HG03439 (cell line): ENCODE data around the gene ANKRD6.
"Not testable (repeated sequence)": the region's sequence is repeated elsewhere in the genome, so short reads cannot be mapped to it uniquely, and the experiment has no call there.

Experiments
- ATAC-seq: cut with Tn5 transposase; IDR thresholded peaks from one replicate; pipeline ENCODE4 v1.9.1; 2021; ENCODE audit warnings: mild to moderate bottlenecking, moderate library complexity; ENCODE audit not compliant: unreplicated experiment

The ANKRD6 gene

GRCh38 chr6:89591745-89592144 is 158.8 kb downstream of the ANKRD6 start:
- no peak for ATAC-seq

- peak; percentile 77 for ATAC-seq
Measured at GRCh38 chr6:89596056-89596455, 163.1 kb downstream of the ANKRD6 start.

- no peak for ATAC-seq
Measured at GRCh38 chr6:89596484-89596883, 163.5 kb downstream of the ANKRD6 start.

- ATAC-seq = no peak
Measured at GRCh38 chr6:89597372-89597771, 164.4 kb downstream of the ANKRD6 start.

- ATAC-seq = no peak
Measured at GRCh38 chr6:89597988-89598387, 165.0 kb downstream of the ANKRD6 start.

- no peak for ATAC-seq
Measured at GRCh38 chr6:89599727-89600126, 166.8 kb downstream of the ANKRD6 start.

GRCh38 chr6:89602166-89602565 is 169.2 kb downstream of the ANKRD6 start:
- ATAC-seq = no peak

GRCh38 chr6:89604653-89605052 is 171.7 kb downstream of the ANKRD6 start:
- no peak for ATAC-seq

- ATAC-seq = no peak
Measured at GRCh38 chr6:89605861-89606260, 172.9 kb downstream of the ANKRD6 start.

GRCh38 chr6:89610149-89610642 is 177.2 kb downstream of the ANKRD6 start:
- ATAC-seq = peak; percentile 61

- no peak for ATAC-seq
Measured at GRCh38 chr6:89611666-89612065, 178.7 kb downstream of the ANKRD6 start.

GRCh38 chr6:89612121-89612520 is 179.2 kb downstream of the ANKRD6 start:
- ATAC-seq = no peak

GRCh38 chr6:89613790-89614189 is 180.8 kb downstream of the ANKRD6 start:
- ATAC-seq = no peak

GRCh38 chr6:89615882-89616281 is 182.9 kb downstream of the ANKRD6 start:
- no peak for ATAC-seq

GRCh38 chr6:89616531-89616930 is 183.6 kb downstream of the ANKRD6 start:
- ATAC-seq = no peak

GRCh38 chr6:89618026-89618425 is 185.1 kb downstream of the ANKRD6 start:
- ATAC-seq = no peak

- no peak for ATAC-seq
Measured at GRCh38 chr6:89619567-89619966, 186.6 kb downstream of the ANKRD6 start.

GRCh38 chr6:89623749-89624148 is 190.8 kb downstream of the ANKRD6 start:
- ATAC-seq = no peak

GRCh38 chr6:89630488-89630887 is 197.5 kb downstream of the ANKRD6 start:
- ATAC-seq = no peak

GRCh38 chr6:89636412-89636811 is 203.5 kb downstream of the ANKRD6 start:
- not testable (repeated sequence) for ATAC-seq

GRCh38 chr6:89637960-89638319 is 205.0 kb downstream of the ANKRD6 start:
- no peak for ATAC-seq

- peak; percentile 99 for ATAC-seq
Measured at GRCh38 chr6:89638320-89639195, 205.6 kb downstream of the ANKRD6 start, which contains the start of gene LYRM2. LYRM2 (minus strand) TSS chr6:89638747; CDS start chr6:89638716, 31 bp downstream.
